PC-9 (cell line): ENCODE data around the gene CT47C1.

ENCODE experiments used
- EZH2 ChIP-seq: fragments of 200-600 bp; sonication (generic); IDR thresholded peaks from 2 replicates; pipeline ENCODE4 v1.8.0; 2017; ENCODE audit warnings: antibody characterized with exemption, low read depth
- TF ChIP-seq, protein P1 (sequence below): fragments of 200-600 bp; sonication (generic); conservative IDR thresholded peaks from 2 replicates; pipeline ENCODE4 v1.6.1; 2017; ENCODE audit warnings: mixed run types, antibody characterized with exemption, mild to moderate bottlenecking, moderate library complexity

DNA sequence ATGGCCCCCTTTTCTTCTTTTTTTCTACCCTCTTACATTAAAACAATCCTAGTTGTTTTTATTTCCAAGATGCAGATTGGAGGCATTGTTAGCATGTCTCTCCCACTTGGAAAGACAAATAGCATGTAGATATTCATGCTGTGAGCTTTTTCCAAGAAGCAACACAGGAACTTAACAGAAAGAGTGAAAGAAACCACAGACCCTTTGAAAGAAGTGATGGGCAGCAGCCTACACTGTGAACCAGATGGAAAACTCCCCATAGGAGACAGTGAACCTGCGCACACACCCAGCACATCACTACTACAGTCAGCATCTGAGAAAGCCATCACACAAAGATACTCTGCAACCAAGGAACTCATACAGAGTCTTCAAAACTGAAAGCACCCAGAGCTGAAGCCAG is 17.8 kb downstream of the CT47C1 start:
- TF ChIP-seq, protein P1, sequence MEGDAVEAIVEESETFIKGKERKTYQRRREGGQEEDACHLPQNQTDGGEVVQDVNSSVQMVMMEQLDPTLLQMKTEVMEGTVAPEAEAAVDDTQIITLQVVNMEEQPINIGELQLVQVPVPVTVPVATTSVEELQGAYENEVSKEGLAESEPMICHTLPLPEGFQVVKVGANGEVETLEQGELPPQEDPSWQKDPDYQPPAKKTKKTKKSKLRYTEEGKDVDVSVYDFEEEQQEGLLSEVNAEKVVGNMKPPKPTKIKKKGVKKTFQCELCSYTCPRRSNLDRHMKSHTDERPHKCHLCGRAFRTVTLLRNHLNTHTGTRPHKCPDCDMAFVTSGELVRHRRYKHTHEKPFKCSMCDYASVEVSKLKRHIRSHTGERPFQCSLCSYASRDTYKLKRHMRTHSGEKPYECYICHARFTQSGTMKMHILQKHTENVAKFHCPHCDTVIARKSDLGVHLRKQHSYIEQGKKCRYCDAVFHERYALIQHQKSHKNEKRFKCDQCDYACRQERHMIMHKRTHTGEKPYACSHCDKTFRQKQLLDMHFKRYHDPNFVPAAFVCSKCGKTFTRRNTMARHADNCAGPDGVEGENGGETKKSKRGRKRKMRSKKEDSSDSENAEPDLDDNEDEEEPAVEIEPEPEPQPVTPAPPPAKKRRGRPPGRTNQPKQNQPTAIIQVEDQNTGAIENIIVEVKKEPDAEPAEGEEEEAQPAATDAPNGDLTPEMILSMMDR: no peak
- TF ChIP-seq EZH2: no peak
